K562 (cell line): ENCODE measurements around the gene TMEM217. TPM values are rescaled to one million over a fixed set of nuclear protein-coding genes. Genes with fewer than 3 reads are reported as not detected.
A peak's percentile ranks its signal among the peaks of the same experiment; 100 is the strongest.

ENCODE experiments used
- ADNP ChIP-seq: fragments of 200-800 bp; sonication (Bioruptor generic); IDR thresholded peaks from 2 replicates; pipeline ENCODE4 v1.6.1; 2016; ENCODE audit warnings: missing genetic modification characterization, missing compliant biosample characterization
- ARID2 ChIP-seq: fragments of 450-650 bp; IDR thresholded peaks from 2 replicates; pipeline ENCODE4 v1.6.1; 2017; ENCODE audit warnings: antibody characterized with exemption, mild to moderate bottlenecking
- CAMTA2 ChIP-seq: fragments of 250-450 bp; sonication (Bioruptor Pico); conservative IDR thresholded peaks from 2 replicates; pipeline ENCODE4 v1.5.1; 2022
- ETV1 ChIP-seq: fragments of 450-650 bp; conservative IDR thresholded peaks from 2 replicates; pipeline ENCODE4 v1.6.1; 2016; ENCODE audit warnings: missing genetic modification characterization, control low read depth, low read depth, missing compliant biosample characterization
- EWSR1 ChIP-seq: fragments of 450-650 bp; IDR thresholded peaks from 2 replicates; pipeline ENCODE4 v1.6.1; 2018; ENCODE audit warnings: borderline replicate concordance, mild to moderate bottlenecking, low read depth, moderate library complexity; ENCODE audit not compliant: partially characterized antibody
- FOXJ2 ChIP-seq: fragments of 200-800 bp; sonication (Bioruptor generic); IDR thresholded peaks from 2 replicates; pipeline ENCODE4 v1.6.1; 2016; ENCODE audit warnings: missing genetic modification characterization, missing compliant biosample characterization
- IRF2 ChIP-seq: sonication (generic); formaldehyde crosslinking; IDR thresholded peaks from 2 replicates; pipeline ENCODE4 v1.8.1; 2022; ENCODE audit warnings: mild to moderate bottlenecking, missing genetic modification reagents
- KHSRP ChIP-seq: fragments of 450-650 bp; IDR thresholded peaks from 2 replicates; pipeline ENCODE4 v1.6.1; 2017
- KLF10 ChIP-seq: fragments of 250-450 bp; sonication (Bioruptor Pico); IDR thresholded peaks from 2 replicates; pipeline ENCODE4 v1.6.1; 2021; ENCODE audit warnings: matching md5 sums
- KLF16 ChIP-seq: IDR thresholded peaks from 2 replicates; pipeline ENCODE4 v1.6.1; 2016; ENCODE audit warnings: antibody characterized with exemption
- MECOM ChIP-seq: fragments of 250-450 bp; sonication (Bioruptor Pico); IDR thresholded peaks from 2 replicates; pipeline ENCODE4 v1.8.0; 2022; ENCODE audit warnings: inconsistent platforms
- MEF2D ChIP-seq: conservative IDR thresholded peaks from 2 replicates; pipeline ENCODE4 v1.6.1; 2016; ENCODE audit warnings: low read depth, missing genetic modification characterization, missing compliant biosample characterization
- POLR2B ChIP-seq: fragments of 450-650 bp; IDR thresholded peaks from 2 replicates; pipeline ENCODE4 v1.6.1; 2018; ENCODE audit warnings: low read depth; ENCODE audit not compliant: partially characterized antibody
- PTRF ChIP-seq: fragments of 450-650 bp; IDR thresholded peaks from 2 replicates; pipeline ENCODE4 v1.6.1; 2016; ENCODE audit warnings: mild to moderate bottlenecking, missing genetic modification characterization, missing compliant biosample characterization
- RBBP5 ChIP-seq: fragments of 200-600 bp; sonication (generic); IDR thresholded peaks from 2 replicates; pipeline ENCODE4 v1.6.1; 2012; ENCODE audit warnings: borderline replicate concordance, mild to moderate bottlenecking, low read length, control low read depth, inconsistent platforms; ENCODE audit not compliant: insufficient read depth, poor library complexity, severe bottlenecking
- RBM39 ChIP-seq: fragments of 200-400 bp; formaldehyde crosslinking; optimal IDR thresholded peaks from 2 replicates; pipeline ENCODE3; 2018; ENCODE audit warnings: low read depth, low read length
- RFX1 ChIP-seq: fragments of 450-650 bp; IDR thresholded peaks from 2 replicates; pipeline ENCODE4 v1.6.1; 2016; ENCODE audit warnings: mild to moderate bottlenecking, moderate library complexity
- SMARCB1 ChIP-seq: IDR thresholded peaks from 2 replicates; pipeline ENCODE4 v1.6.1; 2011; ENCODE audit warnings: improper control_type of control experiment, low read depth; ENCODE audit not compliant: insufficient read length
- SMC3 ChIP-seq: conservative IDR thresholded peaks from 2 replicates; pipeline ENCODE4 v1.6.1; 2011; ENCODE audit warnings: low read depth, low read length, improper control_type of control experiment; ENCODE audit not compliant: insufficient read depth
- TEAD4 ChIP-seq, 2 experiments: sonication (generic) in 1 of 2; formaldehyde crosslinking in 1 of 2; IDR thresholded peaks; 2 replicates each; pipeline versions ENCODE4 v1.6.1 to v1.8.0; 2012 to 2022; ENCODE audit warnings: borderline replicate concordance in 1 of 2, inconsistent platforms in 1 of 2, low read length in 1 of 2, mild to moderate bottlenecking in 1 of 2, missing genetic modification reagents in 1 of 2
- ZNF316 ChIP-seq: fragments of 450-650 bp; IDR thresholded peaks from 2 replicates; pipeline ENCODE4 v1.6.1; 2016
- ZNF444 ChIP-seq: fragments of 250-450 bp; sonication (Bioruptor Pico); IDR thresholded peaks from 2 replicates; pipeline ENCODE4 v1.4.0; 2020; ENCODE audit warnings: mild to moderate bottlenecking, moderate library complexity
- polyA plus RNA-seq, 8 experiments: library from polyadenylated mRNA; depleted of rRNA in 4 of 8; stranded (reverse) in 5 of 8; unstranded in 3 of 8; fragments of >200 nt; fragmentation: Nextera tagmentation in 2 of 8; fragmentation: Illumina TruSeq in 1 of 8; extraction: Ambion mirVana in 2 of 8; extraction: Trizol in 1 of 8; gene quantifications; 2 replicates each; pipeline versions ENCODE4 v1.2.1 to v1.2.3, GENCODE V29; 2011 to 2014; ENCODE audit warnings: inconsistent platforms in 1 of 8, missing spikeins in 1 of 8
- total RNA-seq, 7 experiments: library from RNA; depleted of rRNA in 6 of 7; stranded (reverse); fragments of >200 nt in 6 of 7; fragmentation: Illumina TruSeq in 2 of 7; extraction: Trizol in 2 of 7; gene quantifications; 2 replicates each; pipeline versions ENCODE4 v1.2.1 to v1.2.3, GENCODE V29; 2011 to 2021; ENCODE audit warnings: low replicate concordance in 1 of 7
- TF ChIP-seq, protein P1 (sequence below), 2 experiments: IDR thresholded peaks; 2 replicates each; pipeline ENCODE4 v1.6.1; 2011; ENCODE audit warnings: borderline replicate concordance in 1 of 2, control low read depth in 1 of 2, low read depth in 1 of 2, low read length in 1 of 2, mild to moderate bottlenecking in 1 of 2, mixed read lengths in 1 of 2, moderate library complexity in 1 of 2; ENCODE audit not compliant: insufficient read depth in 1 of 2, insufficient read length in 1 of 2, poor library complexity in 1 of 2, severe bottlenecking in 1 of 2; ENCODE audit errors: extremely low read depth in 1 of 2
- TF ChIP-seq, protein P2 (sequence below): sonication (generic); formaldehyde crosslinking; IDR thresholded peaks from 2 replicates; pipeline ENCODE4 v1.5.0; 2020; ENCODE audit warnings: missing genetic modification reagents

Gene TMEM217
- total and polyA plus RNA-seq, 9 of the 15 experiments (the other 6 are each of a cell fraction or from before 2014, with no cell fraction given): 1.3 to 8.0 (median 1.9) TPM

DNA sequence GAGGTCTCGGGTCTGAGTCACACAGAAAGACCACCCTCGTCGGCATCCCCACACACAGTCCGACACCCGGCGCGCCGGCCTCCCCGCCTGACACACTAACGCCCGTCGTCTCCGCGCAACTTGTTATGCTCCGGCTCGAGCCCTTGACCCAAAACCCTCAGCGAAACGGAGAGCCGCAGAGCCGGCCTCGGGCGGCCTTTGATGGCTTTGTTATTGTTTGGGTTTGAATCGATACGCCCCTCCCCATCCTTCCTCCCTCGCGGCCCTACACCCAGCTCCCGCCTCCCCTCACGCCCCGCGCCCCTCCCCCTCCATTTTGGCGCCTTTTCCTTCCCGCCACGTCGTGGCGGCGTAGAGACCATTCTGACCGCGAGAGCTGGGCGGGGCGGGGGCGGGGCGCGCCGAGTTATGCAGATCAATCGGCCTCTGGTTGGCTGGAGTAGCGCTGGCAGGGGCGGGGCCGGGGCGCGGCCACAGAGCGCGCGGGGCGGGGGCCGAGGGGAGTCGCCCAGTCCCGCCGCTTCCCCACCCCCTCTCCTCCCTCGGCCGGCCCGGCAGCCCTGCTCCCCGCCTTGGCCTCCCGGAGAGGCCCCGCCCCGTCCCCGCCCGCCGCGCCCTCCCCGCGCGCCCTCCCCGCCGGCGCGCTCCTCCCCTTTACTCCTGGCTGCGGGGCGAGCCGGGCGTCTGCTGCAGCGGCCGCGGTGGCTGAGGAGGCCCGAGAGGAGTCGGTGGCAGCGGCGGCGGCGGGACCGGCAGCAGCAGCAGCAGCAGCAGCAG, 88.3 kb downstream of the TMEM217 start, which contains the start of gene PIM1 (continued):
- TF ChIP-seq ARID2: no peak
- no peak for TF ChIP-seq RFX1
- no peak for TF ChIP-seq CAMTA2 (CRISPR knock-in tag)
- no peak for TF ChIP-seq MECOM (CRISPR knock-in tag)
- no peak for TF ChIP-seq KLF10 (CRISPR knock-in tag)
- TF ChIP-seq ZNF444 (CRISPR knock-in tag): no peak
- TF ChIP-seq KHSRP: no peak
- TF ChIP-seq RBBP5: peak; percentile 67
- TF ChIP-seq, protein P1, sequence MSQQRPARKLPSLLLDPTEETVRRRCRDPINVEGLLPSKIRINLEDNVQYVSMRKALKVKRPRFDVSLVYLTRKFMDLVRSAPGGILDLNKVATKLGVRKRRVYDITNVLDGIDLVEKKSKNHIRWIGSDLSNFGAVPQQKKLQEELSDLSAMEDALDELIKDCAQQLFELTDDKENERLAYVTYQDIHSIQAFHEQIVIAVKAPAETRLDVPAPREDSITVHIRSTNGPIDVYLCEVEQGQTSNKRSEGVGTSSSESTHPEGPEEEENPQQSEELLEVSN (IDR thresholded peaks at IDR 0.05; ENCODE audit: borderline replicate concordance in 1 of 2, extremely low read depth in 1 of 2, insufficient read depth in 1 of 2, insufficient read length in 1 of 2, low read depth in 1 of 2, low read length in 1 of 2, poor library complexity in 1 of 2, severe bottlenecking in 1 of 2): peak; percentile 69 to 99
- no peak for TF ChIP-seq EWSR1
- no peak for TF ChIP-seq SMC3
- peak; percentile 88 for TF ChIP-seq POLR2B
- TF ChIP-seq SMARCB1: no peak
- TF ChIP-seq RBM39: no peak
- TF ChIP-seq ETV1: no peak
- TF ChIP-seq TEAD4 (IDR thresholded peaks at IDR 0.05; ENCODE audit: low read length): no peak; the same call in 1 of the 2 replicates
- TF ChIP-seq TEAD4 (CRISPR knock-in tag; IDR thresholded peaks at IDR 0.05; ENCODE audit: borderline replicate concordance): no peak
- TF ChIP-seq PTRF (tag): no peak
- no peak; the same call in 1 of the 2 replicates for TF ChIP-seq FOXJ2 (tag)
- TF ChIP-seq MEF2D (tag): no peak
- no peak for TF ChIP-seq KLF16
- TF ChIP-seq IRF2: no peak
- no peak for TF ChIP-seq ZNF316
- TF ChIP-seq ADNP: no peak
- TF ChIP-seq, protein P2, sequence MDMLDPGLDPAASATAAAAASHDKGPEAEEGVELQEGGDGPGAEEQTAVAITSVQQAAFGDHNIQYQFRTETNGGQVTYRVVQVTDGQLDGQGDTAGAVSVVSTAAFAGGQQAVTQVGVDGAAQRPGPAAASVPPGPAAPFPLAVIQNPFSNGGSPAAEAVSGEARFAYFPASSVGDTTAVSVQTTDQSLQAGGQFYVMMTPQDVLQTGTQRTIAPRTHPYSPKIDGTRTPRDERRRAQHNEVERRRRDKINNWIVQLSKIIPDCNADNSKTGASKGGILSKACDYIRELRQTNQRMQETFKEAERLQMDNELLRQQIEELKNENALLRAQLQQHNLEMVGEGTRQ: no peak
